Ishikawa (cell line): Measurements from ENCODE around the gene OGT.

Source experiments
- CEBPB ChIP-seq: IDR thresholded peaks from 2 replicates; pipeline ENCODE4 v1.6.1; 2012
- CREB1 ChIP-seq: IDR thresholded peaks from 2 replicates; pipeline ENCODE4 v1.6.1; 2012; ENCODE audit warnings: low read depth
- EGR1 ChIP-seq: IDR thresholded peaks from 2 replicates; pipeline ENCODE4 v1.6.1; 2012
- EP300 ChIP-seq: IDR thresholded peaks from 2 replicates; pipeline ENCODE4 v1.6.1; 2012; ENCODE audit warnings: borderline replicate concordance
- FOXM1 ChIP-seq: IDR thresholded peaks from 2 replicates; pipeline ENCODE4 v1.6.1; 2012; ENCODE audit warnings: low read depth, borderline replicate concordance
- MAX ChIP-seq: IDR thresholded peaks from 2 replicates; pipeline ENCODE4 v1.6.1; 2012
- NFIC ChIP-seq: IDR thresholded peaks from 2 replicates; pipeline ENCODE4 v1.6.1; 2012
- RAD21 ChIP-seq: IDR thresholded peaks from 2 replicates; pipeline ENCODE4 v1.6.1; 2012; ENCODE audit warnings: low read depth
- REST ChIP-seq: IDR thresholded peaks from 2 replicates; pipeline ENCODE4 v1.6.1; 2012; ENCODE audit warnings: low read depth, mild to moderate bottlenecking
- TAF1 ChIP-seq: IDR thresholded peaks from 2 replicates; pipeline ENCODE4 v1.6.1; 2012; ENCODE audit warnings: low read depth, mild to moderate bottlenecking
- TCF12 ChIP-seq: IDR thresholded peaks from 2 replicates; pipeline ENCODE4 v1.6.1; 2012; ENCODE audit warnings: low read depth
- TEAD4 ChIP-seq: IDR thresholded peaks from 2 replicates; pipeline ENCODE4 v1.6.1; 2012
- USF1 ChIP-seq: IDR thresholded peaks from 2 replicates; pipeline ENCODE4 v1.6.1; 2012
- YY1 ChIP-seq: IDR thresholded peaks from 2 replicates; pipeline ENCODE4 v1.6.1; 2012; ENCODE audit warnings: low read depth
- ZBTB7A ChIP-seq: IDR thresholded peaks from 2 replicates; pipeline ENCODE4 v1.6.1; 2012; ENCODE audit warnings: low read depth

Gene OGT

GRCh38 chrX:71577682-71578081 lies 44.8 kb downstream of the OGT start:
- TF ChIP-seq EGR1 (no peak), ZBTB7A (no peak), NFIC (no peak), TEAD4 (no peak), CREB1 (no peak), TAF1 (no peak), FOXM1 (no peak), RAD21 (no peak), TCF12 (no peak), CEBPB (no peak), YY1 (no peak), EP300 (no peak), USF1 (no peak), REST (no peak), MAX (no peak)

GRCh38 chrX:71578253-71579135 lies 45.6 kb downstream of the OGT start, which contains the start of gene GCNA:
TSS of gene GCNA (plus strand) at chrX:71578437. CDS start at chrX:71580822, 2,385 bp downstream.
- TF ChIP-seq RAD21 (no peak), TAF1 (no peak), USF1 (no peak), FOXM1 (no peak), REST (no peak), YY1 (no peak), NFIC (no peak), EP300 (no peak), CEBPB (no peak)

GRCh38 chrX:71579136-71579989 lies 46.5 kb downstream of the OGT start:
- no peak for TF ChIP-seq CREB1
- TF ChIP-seq TAF1, result no peak
- no peak for TF ChIP-seq TCF12
- TF ChIP-seq EP300, result no peak
- no peak for TF ChIP-seq RAD21
- TF ChIP-seq FOXM1, result no peak
- no peak for TF ChIP-seq USF1
- TF ChIP-seq CEBPB, result no peak
- TF ChIP-seq EGR1, result no peak
- TF ChIP-seq NFIC, result no peak
- no peak for TF ChIP-seq TEAD4
- no peak for TF ChIP-seq MAX
- no peak for TF ChIP-seq REST
- no peak for TF ChIP-seq ZBTB7A
- TF ChIP-seq YY1, result no peak
